Neural progenitor cell (in vitro differentiated cells): ENCODE measurements around the gene NUBPL. TPM values are rescaled to one million over a fixed set of nuclear protein-coding genes. Genes with fewer than 3 reads are reported as not detected.

ENCODE experiments used
- DNase-seq: peaks from one replicate; pipeline ENCODE4 v3.0.0-alpha.2; 2016; ENCODE audit warnings: low spot score
- H2AFZ ChIP-seq: fragments of 200-600 bp; sonication (generic); replicated peaks from 2 replicates; pipeline ENCODE4 v1.6.1; 2016; ENCODE audit warnings: antibody characterized with exemption
- H3F3A ChIP-seq: fragments of 200-600 bp; sonication (generic); 2 replicates; pipeline ENCODE4 v1.6.1; 2016; ENCODE audit warnings: antibody characterized with exemption, low read depth
- H3K27ac ChIP-seq: fragments of 200-600 bp; sonication (generic); 2 replicates; pipeline ENCODE4 v1.5.1; 2016; ENCODE audit warnings: mild to moderate bottlenecking
- H3K27me3 ChIP-seq: fragments of 200-600 bp; sonication (generic); 2 replicates; pipeline ENCODE4 v1.6.1; 2016; ENCODE audit warnings: mild to moderate bottlenecking, moderate library complexity
- H3K36me3 ChIP-seq: fragments of 200-600 bp; sonication (generic); 2 replicates; pipeline ENCODE4 v1.5.1; 2016
- H3K4me1 ChIP-seq: fragments of 200-600 bp; sonication (generic); 2 replicates; pipeline ENCODE4 v1.6.1; 2016; ENCODE audit warnings: mixed run types
- H3K4me2 ChIP-seq: fragments of 200-600 bp; sonication (generic); 2 replicates; pipeline ENCODE4 v1.6.1; 2016
- H3K4me3 ChIP-seq: fragments of 200-600 bp; sonication (generic); 2 replicates; pipeline ENCODE4 v1.5.1; 2016
- H3K79me2 ChIP-seq: fragments of 200-600 bp; sonication (generic); 2 replicates; pipeline ENCODE4 v1.6.1; 2016; ENCODE audit warnings: low read depth
- H3K9ac ChIP-seq: fragments of 200-600 bp; sonication (generic); 2 replicates; pipeline ENCODE4 v1.6.1; 2016
- H3K9me3 ChIP-seq: fragments of 200-600 bp; sonication (generic); 2 replicates; pipeline ENCODE4 v1.5.1; 2016; ENCODE audit warnings: low read depth
- H4K20me1 ChIP-seq: fragments of 200-600 bp; sonication (generic); 2 replicates; pipeline ENCODE4 v1.6.1; 2016; ENCODE audit warnings: low read depth
- H3K27ac Mint-ChIP-seq: 3 replicates; pipeline ENCODE4 v1.8.0; 2021; ENCODE audit warnings: mixed read lengths
- H3K27me3 Mint-ChIP-seq: 2 replicates; pipeline ENCODE4 v1.8.0; 2022; ENCODE audit warnings: low read depth, mild to moderate bottlenecking, inconsistent platforms, moderate library complexity, mixed read lengths; ENCODE audit not compliant: insufficient read depth
- H3K36me3 Mint-ChIP-seq: 3 replicates; pipeline ENCODE4 v1.8.0; 2021; ENCODE audit warnings: mixed read lengths
- H3K4me1 Mint-ChIP-seq: 3 replicates; pipeline ENCODE4 v1.8.0; 2021; ENCODE audit warnings: mixed read lengths
- H3K4me3 Mint-ChIP-seq: 3 replicates; pipeline ENCODE4 v1.8.0; 2021; ENCODE audit warnings: mild to moderate bottlenecking, moderate library complexity, mixed read lengths
- H3K9me3 Mint-ChIP-seq: 3 replicates; pipeline ENCODE4 v1.8.0; 2020; ENCODE audit warnings: mixed read lengths
- EZH2 ChIP-seq: fragments of 200-600 bp; sonication (generic); IDR thresholded peaks from 2 replicates; pipeline ENCODE4 v1.6.1; 2017; ENCODE audit warnings: antibody characterized with exemption, mild to moderate bottlenecking, moderate library complexity
- EZH2phosphoT487 ChIP-seq: fragments of 200-600 bp; sonication (generic); IDR thresholded peaks from 2 replicates; pipeline ENCODE4 v1.6.1; 2017; ENCODE audit warnings: antibody characterized with exemption
- total RNA-seq: library from RNA; depleted of rRNA; stranded (reverse); fragments of >200 nt; gene quantifications from 2 replicates; pipeline ENCODE4 v1.2.3, GENCODE V29; 2015; ENCODE audit warnings: low replicate concordance
- TF ChIP-seq, protein P1 (sequence below): fragments of 200-600 bp; sonication (generic); IDR thresholded peaks from 2 replicates; pipeline ENCODE4 v1.5.1; 2017; ENCODE audit warnings: antibody characterized with exemption, mild to moderate bottlenecking

NUBPL gene
- total RNA-seq, 1 donor from 2014 or later: 29.3 TPM

DNA sequence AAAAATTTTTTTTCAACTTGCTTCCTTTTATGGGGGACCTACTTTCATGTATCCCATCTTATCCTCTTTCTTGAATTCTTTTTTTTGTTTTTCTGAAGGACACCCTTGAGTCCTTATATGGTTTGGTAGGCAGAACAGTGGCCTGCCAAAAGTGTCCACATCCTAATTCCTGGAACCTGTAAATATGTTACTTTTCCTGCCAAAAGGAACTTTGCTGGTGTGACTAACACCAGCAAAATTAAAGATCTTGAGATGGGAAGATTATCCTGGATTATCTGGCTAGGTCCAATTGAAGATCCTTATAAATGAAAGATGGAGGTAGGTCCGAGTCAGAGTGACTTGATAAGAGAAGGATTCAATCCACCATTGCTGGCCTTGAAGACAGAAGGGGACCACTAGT is 5.3 kb downstream of the NUBPL start:
- Histone ChIP-seq H3K36me3 (peaks cover 3% of the 10 kb centered on the region), H4K20me1 (no peaks in the 10 kb centered on the region), H3K4me2 (no peak overlapping the region), H3K4me3 (no peak overlapping the region), H3F3A (no peaks in the 10 kb centered on the region), H3K9ac (no peak overlapping the region), H2AFZ (no peak overlapping the region), H3K27ac (no peak overlapping the region), H3K27me3 (no peaks in the 10 kb centered on the region), H3K79me2 (no peaks in the 10 kb centered on the region), H3K9me3 (no peaks in the 10 kb centered on the region), H3K4me1 (peaks cover 5% of the 10 kb centered on the region)
- Mint-ChIP-seq H3K36me3 (no peaks in the 10 kb centered on the region), H3K4me1 (peaks cover 10% of the 10 kb centered on the region), H3K9me3 (no peaks in the 10 kb centered on the region), H3K27me3 (no peaks in the 10 kb centered on the region), H3K4me3 (no peak overlapping the region), H3K27ac (no peak overlapping the region)
- no peak for DNase-seq
- TF ChIP-seq EZH2phosphoT487 (no peak), EZH2 (no peak)
- TF ChIP-seq, protein P1, sequence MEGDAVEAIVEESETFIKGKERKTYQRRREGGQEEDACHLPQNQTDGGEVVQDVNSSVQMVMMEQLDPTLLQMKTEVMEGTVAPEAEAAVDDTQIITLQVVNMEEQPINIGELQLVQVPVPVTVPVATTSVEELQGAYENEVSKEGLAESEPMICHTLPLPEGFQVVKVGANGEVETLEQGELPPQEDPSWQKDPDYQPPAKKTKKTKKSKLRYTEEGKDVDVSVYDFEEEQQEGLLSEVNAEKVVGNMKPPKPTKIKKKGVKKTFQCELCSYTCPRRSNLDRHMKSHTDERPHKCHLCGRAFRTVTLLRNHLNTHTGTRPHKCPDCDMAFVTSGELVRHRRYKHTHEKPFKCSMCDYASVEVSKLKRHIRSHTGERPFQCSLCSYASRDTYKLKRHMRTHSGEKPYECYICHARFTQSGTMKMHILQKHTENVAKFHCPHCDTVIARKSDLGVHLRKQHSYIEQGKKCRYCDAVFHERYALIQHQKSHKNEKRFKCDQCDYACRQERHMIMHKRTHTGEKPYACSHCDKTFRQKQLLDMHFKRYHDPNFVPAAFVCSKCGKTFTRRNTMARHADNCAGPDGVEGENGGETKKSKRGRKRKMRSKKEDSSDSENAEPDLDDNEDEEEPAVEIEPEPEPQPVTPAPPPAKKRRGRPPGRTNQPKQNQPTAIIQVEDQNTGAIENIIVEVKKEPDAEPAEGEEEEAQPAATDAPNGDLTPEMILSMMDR: no peak

DNA sequence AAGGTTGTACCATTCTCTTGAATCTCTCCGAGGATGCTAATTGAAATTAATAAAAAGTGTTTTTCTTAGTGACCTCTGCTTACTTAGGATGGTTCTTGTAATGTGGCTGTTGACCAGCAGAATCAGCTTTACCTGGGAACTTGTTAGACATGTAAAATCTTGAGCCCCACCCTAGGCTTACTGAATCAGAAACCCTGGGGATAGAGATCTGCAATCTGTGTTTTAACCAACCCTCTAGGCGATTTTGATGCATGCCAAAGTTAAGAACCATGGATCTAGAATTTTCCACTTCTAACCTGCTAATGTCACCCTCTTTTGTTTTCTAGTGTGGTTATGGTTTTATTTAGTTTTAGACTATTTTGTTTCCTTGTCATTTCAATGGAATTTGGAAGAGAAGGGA is 6.5 kb downstream of the NUBPL start:
- no peaks in the 10 kb centered on the region for H3K9me3 Mint-ChIP-seq
- H3K4me1 Mint-ChIP-seq: peaks cover 4% of the 10 kb centered on the region
- Histone ChIP-seq H2AFZ (no peak overlapping the region), H3K4me3 (no peak overlapping the region), H3K36me3 (peaks cover 3% of the 10 kb centered on the region), H3K27ac (no peak overlapping the region), H3K4me1 (no peaks in the 10 kb centered on the region), H4K20me1 (no peaks in the 10 kb centered on the region), H3K9ac (no peak overlapping the region), H3K79me2 (no peaks in the 10 kb centered on the region), H3K9me3 (no peaks in the 10 kb centered on the region), H3K27me3 (no peaks in the 10 kb centered on the region), H3K4me2 (no peak overlapping the region), H3F3A (no peaks in the 10 kb centered on the region)
- no peaks in the 10 kb centered on the region for H3K27me3 Mint-ChIP-seq
- H3K4me3 Mint-ChIP-seq: no peak overlapping the region
- no peaks in the 10 kb centered on the region for H3K36me3 Mint-ChIP-seq
- DNase-seq: no peak
- TF ChIP-seq, protein P1: no peak
- TF ChIP-seq EZH2 (no peak), EZH2phosphoT487 (no peak)
- H3K27ac Mint-ChIP-seq: no peak overlapping the region

DNA sequence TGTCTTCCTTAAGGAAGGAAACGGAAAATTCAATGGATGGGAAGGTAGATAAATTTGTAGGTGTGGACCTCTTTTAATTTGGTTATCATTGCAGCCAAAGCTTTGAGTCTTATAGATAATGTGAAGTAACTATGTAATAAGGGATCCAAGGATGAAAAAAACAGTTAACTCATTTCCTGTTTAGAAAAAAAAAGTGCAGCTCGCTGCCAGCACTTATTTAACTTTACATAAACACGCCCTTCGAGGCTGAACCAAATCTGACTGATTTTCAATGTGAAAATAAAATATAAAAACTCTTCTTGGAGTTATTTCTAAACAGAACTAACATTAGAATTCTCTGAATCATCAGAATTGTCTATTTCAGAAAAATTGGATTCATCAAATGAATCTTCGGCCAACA is 7.0 kb downstream of the NUBPL start:
- no peak overlapping the region for H3K4me2 ChIP-seq
- no peak for TF ChIP-seq EZH2
- no peak for TF ChIP-seq EZH2phosphoT487
- TF ChIP-seq, protein P1: no peak
- Mint-ChIP-seq H3K27me3 (no peaks in the 10 kb centered on the region), H3K27ac (no peak overlapping the region), H3K4me1 (peaks cover 1% of the 10 kb centered on the region), H3K4me3 (no peak overlapping the region), H3K36me3 (no peaks in the 10 kb centered on the region), H3K9me3 (no peaks in the 10 kb centered on the region)
- H4K20me1 ChIP-seq: no peaks in the 10 kb centered on the region
- H3K9me3 ChIP-seq: no peaks in the 10 kb centered on the region
- H3F3A ChIP-seq: no peaks in the 10 kb centered on the region
- H3K36me3 ChIP-seq: peaks cover 3% of the 10 kb centered on the region
- no peak overlapping the region for H3K4me3 ChIP-seq
- H3K4me1 ChIP-seq: no peaks in the 10 kb centered on the region
- no peaks in the 10 kb centered on the region for H3K79me2 ChIP-seq
- H3K9ac ChIP-seq: no peak overlapping the region
- H2AFZ ChIP-seq: no peak overlapping the region
- H3K27ac ChIP-seq: no peak overlapping the region
- no peaks in the 10 kb centered on the region for H3K27me3 ChIP-seq
- DNase-seq: no peak

DNA sequence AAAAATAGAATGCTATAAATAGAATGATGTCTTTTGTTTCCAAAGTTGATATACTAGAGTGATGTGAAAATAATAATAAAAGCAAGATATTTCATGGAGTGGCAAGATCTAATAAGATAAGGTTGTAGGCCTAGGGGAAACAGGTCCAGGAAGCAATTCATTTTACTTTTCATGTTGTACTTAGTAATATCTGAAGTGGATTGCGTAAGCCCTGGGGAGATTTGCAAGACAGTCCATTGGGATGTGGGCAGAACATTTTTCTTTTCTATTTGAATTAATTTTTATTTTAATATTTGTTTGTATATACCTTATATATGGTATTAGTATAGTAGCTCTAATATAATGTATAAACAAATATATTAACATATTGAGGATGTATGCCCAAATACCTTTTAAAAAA is 7.5 kb downstream of the NUBPL start:
- H3K27ac ChIP-seq: no peak overlapping the region
- no peaks in the 10 kb centered on the region for H3K4me1 ChIP-seq
- H3K4me2 ChIP-seq: no peak overlapping the region
- no peak overlapping the region for H2AFZ ChIP-seq
- no peaks in the 10 kb centered on the region for H3K36me3 Mint-ChIP-seq
- no peaks in the 10 kb centered on the region for H3K27me3 ChIP-seq
- H3K9ac ChIP-seq: no peak overlapping the region
- H4K20me1 ChIP-seq: no peaks in the 10 kb centered on the region
- H3F3A ChIP-seq: no peaks in the 10 kb centered on the region
- H3K27ac Mint-ChIP-seq: no peak overlapping the region
- H3K9me3 ChIP-seq: no peaks in the 10 kb centered on the region
- H3K4me3 ChIP-seq: no peak overlapping the region
- no peak overlapping the region for H3K4me3 Mint-ChIP-seq
- peaks cover 3% of the 10 kb centered on the region for H3K36me3 ChIP-seq
- no peak for DNase-seq
- H3K27me3 Mint-ChIP-seq: no peaks in the 10 kb centered on the region
- no peaks in the 10 kb centered on the region for H3K79me2 ChIP-seq
- H3K9me3 Mint-ChIP-seq: no peaks in the 10 kb centered on the region
- no peak for TF ChIP-seq EZH2phosphoT487
- TF ChIP-seq, protein P1: no peak
- TF ChIP-seq EZH2: no peak
- H3K4me1 Mint-ChIP-seq: no peaks in the 10 kb centered on the region
